ENCODE measurements around the gene LRRC28.

Gene LRRC28

DNA sequence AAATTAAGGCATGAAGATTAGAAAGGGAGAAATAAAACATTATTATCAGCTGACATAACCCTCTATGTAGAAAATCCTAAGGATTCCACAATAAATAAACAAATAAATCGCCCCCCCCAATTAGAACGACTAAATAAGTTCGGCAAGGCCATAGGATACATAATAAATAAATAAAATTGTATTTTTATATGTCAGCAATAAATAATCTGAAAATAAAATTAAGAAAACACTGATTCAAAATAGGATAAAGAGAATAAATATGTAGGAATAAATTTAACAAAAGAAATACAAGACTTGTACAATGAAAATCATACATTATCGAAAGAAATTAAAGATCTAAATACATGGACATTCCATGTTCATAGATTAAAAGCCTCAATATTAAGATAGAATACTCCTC lies 7.0 kb upstream of the LRRC28 start:
- TF ChIP-seq POLR2AphosphoS5 (IDR thresholded peaks at IDR 0.05; ENCODE audit: low read depth, low read length) = no peak
- no peak for TF ChIP-seq POU2F2 (IDR thresholded peaks at IDR 0.05; ENCODE audit: low read depth, low read length)
- no peak for TF ChIP-seq TAF1 (IDR thresholded peaks at IDR 0.05; ENCODE audit: low read depth, low read length)
- no peak for TF ChIP-seq POLR2A (IDR thresholded peaks at IDR 0.05; ENCODE audit: low read depth, low read length)
- no peak for TF ChIP-seq PAX5 (IDR thresholded peaks at IDR 0.05; ENCODE audit: insufficient read depth, low read length, severe bottlenecking)
- TF ChIP-seq SPI1 (IDR thresholded peaks at IDR 0.05; ENCODE audit: low read depth, low read length) = no peak
- FAIRE-seq (no peak), DNase-seq (ENCODE audit: insufficient read length, low spot score) (no peak)

DNA sequence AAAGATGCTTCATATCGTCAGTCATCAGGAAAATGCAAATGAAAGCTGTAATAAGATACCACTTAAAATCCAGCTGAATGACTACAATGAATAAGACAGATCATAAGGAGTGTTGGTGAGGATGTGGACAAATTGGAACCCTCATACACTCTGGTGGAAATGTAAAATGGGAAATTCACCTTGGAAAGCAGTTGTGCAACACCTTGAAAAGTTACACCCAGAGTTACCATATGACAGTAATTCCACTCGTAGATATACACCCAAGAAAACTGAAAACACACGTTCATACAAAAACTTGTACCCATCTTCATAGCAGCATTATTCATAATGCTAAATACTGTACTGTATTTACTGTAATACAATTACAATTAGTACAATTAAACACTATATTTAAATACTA lies 4.2 kb upstream of the LRRC28 start:
- DNase-seq (ENCODE audit: insufficient read length, low spot score) (no peak), FAIRE-seq (no peak)
- no peak for TF ChIP-seq SPI1 (IDR thresholded peaks at IDR 0.05; ENCODE audit: low read depth, low read length)
- TF ChIP-seq POLR2A (IDR thresholded peaks at IDR 0.05; ENCODE audit: low read depth, low read length) = no peak
- no peak for TF ChIP-seq POLR2AphosphoS5 (IDR thresholded peaks at IDR 0.05; ENCODE audit: low read depth, low read length)
- TF ChIP-seq POU2F2 (IDR thresholded peaks at IDR 0.05; ENCODE audit: low read depth, low read length) = no peak
- no peak for TF ChIP-seq PAX5 (IDR thresholded peaks at IDR 0.05; ENCODE audit: insufficient read depth, low read length, severe bottlenecking)
- no peak for TF ChIP-seq TAF1 (IDR thresholded peaks at IDR 0.05; ENCODE audit: low read depth, low read length)

DNA sequence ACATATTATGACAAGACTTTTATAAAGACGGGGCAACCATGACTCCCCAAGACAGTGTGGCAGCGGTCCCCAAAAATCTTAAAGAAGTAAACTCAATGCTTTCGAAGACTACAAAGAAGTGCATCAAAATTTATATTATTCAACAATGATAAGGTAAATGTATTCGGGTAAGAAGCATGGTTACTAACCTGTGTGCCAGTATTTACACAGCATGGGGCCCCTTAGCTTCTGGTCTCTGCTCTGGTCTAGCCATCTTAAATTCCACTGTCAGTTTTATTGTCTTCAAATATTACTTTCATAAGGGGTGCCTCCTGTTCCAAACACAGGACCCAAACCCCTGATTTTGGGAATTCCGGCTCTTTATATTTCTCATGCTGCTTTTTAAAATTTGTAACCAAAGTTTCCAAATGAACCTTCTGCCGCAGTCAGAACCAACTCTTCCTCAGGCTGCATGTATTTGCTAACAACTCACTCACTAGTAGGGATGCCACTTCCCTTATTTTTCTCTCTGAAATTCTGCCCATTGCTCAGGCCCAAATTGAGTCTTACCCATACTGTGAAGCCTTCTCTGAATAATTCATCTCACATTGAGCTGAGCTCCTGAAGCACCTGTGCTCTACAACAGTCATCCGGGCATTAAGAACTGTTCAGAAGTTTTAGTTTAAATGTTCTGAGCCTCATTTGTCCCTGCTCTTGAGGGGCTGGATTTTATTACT lies 3.1 kb upstream of the LRRC28 start:
- peak; percentile 72 for TF ChIP-seq SPI1 (IDR thresholded peaks at IDR 0.05; ENCODE audit: low read depth, low read length)
- TF ChIP-seq TAF1 (IDR thresholded peaks at IDR 0.05; ENCODE audit: low read depth, low read length) = no peak
- FAIRE-seq (no peak), DNase-seq (ENCODE audit: insufficient read length, low spot score) (no peak)

- no peak for TF ChIP-seq PAX5 (IDR thresholded peaks at IDR 0.05; ENCODE audit: insufficient read depth, low read length, severe bottlenecking)
- no peak for TF ChIP-seq POLR2AphosphoS5 (IDR thresholded peaks at IDR 0.05; ENCODE audit: low read depth, low read length)
- no peak for TF ChIP-seq POU2F2 (IDR thresholded peaks at IDR 0.05; ENCODE audit: low read depth, low read length)
- TF ChIP-seq POLR2A (IDR thresholded peaks at IDR 0.05; ENCODE audit: low read depth, low read length) = no peak
- TF ChIP-seq TAF1 (IDR thresholded peaks at IDR 0.05; ENCODE audit: low read depth, low read length) = no peak
- TF ChIP-seq SPI1 (IDR thresholded peaks at IDR 0.05; ENCODE audit: low read depth, low read length) = no peak
- DNase-seq (ENCODE audit: insufficient read length, low spot score) = no peak
Measured at GRCh38 chr15:99249270-99249841, 1.9 kb upstream of the LRRC28 start, which contains the start of gene TTC23. Gene TTC23, minus strand, starts transcription at chr15:99249581. Its CDS starts 20,869 bp downstream, at chr15:99228712.

GRCh38 chr15:99250001-99250400 lies 1.3 kb upstream of the LRRC28 start:
- FAIRE-seq = no peak
- TF ChIP-seq SPI1 (IDR thresholded peaks at IDR 0.05; ENCODE audit: low read depth, low read length) (no peak), POU2F2 (IDR thresholded peaks at IDR 0.05; ENCODE audit: low read depth, low read length) (no peak), PAX5 (IDR thresholded peaks at IDR 0.05; ENCODE audit: insufficient read depth, low read length, severe bottlenecking) (no peak), POLR2A (IDR thresholded peaks at IDR 0.05; ENCODE audit: low read depth, low read length) (no peak)
- DNase-seq (ENCODE audit: insufficient read length, low spot score) = no peak

More at GRCh38 chr15:99249270-99249841, 1.9 kb upstream of the LRRC28 start, which contains the start of gene TTC23:
- no peak for FAIRE-seq

- FAIRE-seq (no peak), DNase-seq (ENCODE audit: insufficient read length, low spot score) (no peak)
- TF ChIP-seq TAF1 (IDR thresholded peaks at IDR 0.05; ENCODE audit: low read depth, low read length) (no peak), SPI1 (IDR thresholded peaks at IDR 0.05; ENCODE audit: low read depth, low read length) (no peak), PAX5 (IDR thresholded peaks at IDR 0.05; ENCODE audit: insufficient read depth, low read length, severe bottlenecking) (no peak), POLR2AphosphoS5 (IDR thresholded peaks at IDR 0.05; ENCODE audit: low read depth, low read length) (no peak), POU2F2 (IDR thresholded peaks at IDR 0.05; ENCODE audit: low read depth, low read length) (no peak), POLR2A (IDR thresholded peaks at IDR 0.05; ENCODE audit: low read depth, low read length) (no peak)
Measured at GRCh38 chr15:99250494-99250856, 806 bp upstream of the LRRC28 start.

GRCh38 chr15:99252326-99252725 lies 1.0 kb downstream of the LRRC28 start:
- DNase-seq (ENCODE audit: insufficient read length, low spot score) (no peak), FAIRE-seq (peak; percentile 87)

GRCh38 chr15:99253381-99254090 lies 2.3 kb downstream of the LRRC28 start:
- no peak for DNase-seq (ENCODE audit: insufficient read length, low spot score)
- TF ChIP-seq POU2F2 (IDR thresholded peaks at IDR 0.05; ENCODE audit: low read depth, low read length) = no peak
- no peak for TF ChIP-seq POLR2AphosphoS5 (IDR thresholded peaks at IDR 0.05; ENCODE audit: low read depth, low read length)
- no peak for TF ChIP-seq SPI1 (IDR thresholded peaks at IDR 0.05; ENCODE audit: low read depth, low read length)
- no peak for TF ChIP-seq POLR2A (IDR thresholded peaks at IDR 0.05; ENCODE audit: low read depth, low read length)
- TF ChIP-seq TAF1 (IDR thresholded peaks at IDR 0.05; ENCODE audit: low read depth, low read length) = no peak
- TF ChIP-seq PAX5 (IDR thresholded peaks at IDR 0.05; ENCODE audit: insufficient read depth, low read length, severe bottlenecking) = no peak
- peak; percentile 52 for FAIRE-seq

More at GRCh38 chr15:99252326-99252725, 1.0 kb downstream of the LRRC28 start:
- TF ChIP-seq POU2F2 (IDR thresholded peaks at IDR 0.05; ENCODE audit: low read depth, low read length) (no peak), TAF1 (IDR thresholded peaks at IDR 0.05; ENCODE audit: low read depth, low read length) (no peak), POLR2A (IDR thresholded peaks at IDR 0.05; ENCODE audit: low read depth, low read length) (no peak), PAX5 (IDR thresholded peaks at IDR 0.05; ENCODE audit: insufficient read depth, low read length, severe bottlenecking) (no peak), POLR2AphosphoS5 (IDR thresholded peaks at IDR 0.05; ENCODE audit: low read depth, low read length) (no peak), SPI1 (IDR thresholded peaks at IDR 0.05; ENCODE audit: low read depth, low read length) (no peak)

DNA sequence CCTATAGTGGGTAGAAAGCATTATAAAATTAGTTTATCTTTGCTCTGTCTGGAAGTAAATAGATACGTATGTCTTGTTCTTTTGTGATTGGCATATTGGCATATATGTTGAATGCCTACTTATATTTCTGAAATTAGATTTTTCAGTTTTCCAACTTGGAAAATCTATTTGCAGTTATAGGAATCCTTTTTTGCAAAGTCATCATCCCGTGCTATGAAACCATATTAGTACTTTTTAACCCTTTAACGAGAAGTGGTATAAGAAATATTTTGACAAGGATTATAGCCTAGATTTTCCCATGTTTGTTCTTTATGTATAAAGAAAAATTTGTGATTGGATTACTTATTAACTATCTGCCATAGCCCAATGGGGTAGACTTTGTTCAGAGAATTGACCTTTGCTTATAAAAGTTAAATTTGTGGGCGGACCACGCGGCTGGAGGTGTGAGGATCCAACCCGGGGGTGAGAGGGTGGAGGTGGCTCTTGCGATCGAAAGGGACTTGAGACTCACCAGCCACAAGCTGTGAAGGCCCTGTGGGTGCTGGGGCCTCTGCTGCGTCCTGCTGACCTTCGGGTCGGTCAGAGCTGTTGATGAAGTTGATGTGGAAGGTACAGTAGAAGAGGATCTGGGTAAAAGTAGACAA lies 5.9 kb downstream of the LRRC28 start:
- FAIRE-seq (no peak), DNase-seq (ENCODE audit: insufficient read length, low spot score) (no peak)
- TF ChIP-seq PAX5 (IDR thresholded peaks at IDR 0.05; ENCODE audit: insufficient read depth, low read length, severe bottlenecking) = no peak
- no peak for TF ChIP-seq SPI1 (IDR thresholded peaks at IDR 0.05; ENCODE audit: low read depth, low read length)
- no peak for TF ChIP-seq TAF1 (IDR thresholded peaks at IDR 0.05; ENCODE audit: low read depth, low read length)
- TF ChIP-seq POLR2AphosphoS5 (IDR thresholded peaks at IDR 0.05; ENCODE audit: low read depth, low read length) = no peak
- TF ChIP-seq POU2F2 (IDR thresholded peaks at IDR 0.05; ENCODE audit: low read depth, low read length) = no peak
- no peak for TF ChIP-seq POLR2A (IDR thresholded peaks at IDR 0.05; ENCODE audit: low read depth, low read length)
